CD8-positive, alpha-beta memory T cell (primary cell): Measurements from ENCODE around the gene NSUN2. TPM values are rescaled to one million over a fixed set of nuclear protein-coding genes. Genes with fewer than 3 reads are reported as not detected.

ENCODE experiments used
- CTCF ChIA-PET: fragments of 350-600 bp; sonication (Branson Sonifier 250); formaldehyde crosslinking; loops from one replicate; lab custom pipeline; 2021; ENCODE audit warnings: antibody characterized with exemption; lab: Charles Lee
- POLR2A ChIA-PET: fragments of 350-600 bp; sonication (Branson Sonifier 250); formaldehyde crosslinking; loops from one replicate; lab custom pipeline; 2021; ENCODE audit warnings: antibody characterized with exemption; lab: Charles Lee
- DNase-seq, 5 donors: peaks; one replicate each; pipeline versions ENCODE4 v3.0.0 to v3.0.0-alpha.2; 2020 to 2022; ENCODE audit warnings: mixed read lengths in 1 of 5
- H3K27ac ChIP-seq: one replicate; pipeline ENCODE4 v1.7.0; 2013; ENCODE audit warnings: low read depth, mild to moderate bottlenecking, low read length, moderate library complexity
- H3K27me3 ChIP-seq: 2 replicates; pipeline ENCODE4 v1.7.0; 2013; ENCODE audit warnings: low read length, mild to moderate bottlenecking; ENCODE audit not compliant: insufficient read depth, poor library complexity, severe bottlenecking
- H3K36me3 ChIP-seq: 2 replicates; pipeline ENCODE4 v1.7.0; 2013; ENCODE audit warnings: mild to moderate bottlenecking, low read length, moderate library complexity; ENCODE audit not compliant: insufficient read depth
- H3K4me1 ChIP-seq: 2 replicates; pipeline ENCODE4 v1.7.0; 2013; ENCODE audit warnings: mild to moderate bottlenecking, low read length, moderate library complexity; ENCODE audit not compliant: insufficient read depth
- H3K4me3 ChIP-seq: 2 replicates; pipeline ENCODE4 v1.7.0; 2013; ENCODE audit warnings: mild to moderate bottlenecking, low read length
- H3K9me3 ChIP-seq: 2 replicates; pipeline ENCODE4 v1.7.0; 2013; ENCODE audit warnings: mild to moderate bottlenecking, low read length
- H3K27ac Mint-ChIP-seq, 8 donors: one replicate each; pipeline ENCODE4 v1.8.0; 2020 to 2021; ENCODE audit warnings: mixed read lengths in 8 of 8, mild to moderate bottlenecking in 6 of 8, inconsistent platforms in 3 of 8, moderate library complexity in 3 of 8
- H3K27me3 Mint-ChIP-seq, 2 donors: one replicate each; pipeline ENCODE4 v1.8.0; 2020 to 2021; ENCODE audit warnings: mixed read lengths in 2 of 2, mild to moderate bottlenecking in 1 of 2, moderate library complexity in 1 of 2
- H3K36me3 Mint-ChIP-seq, 3 donors: one replicate each; pipeline ENCODE4 v1.8.0; 2020 to 2021; ENCODE audit warnings: mixed read lengths in 3 of 3, inconsistent platforms in 1 of 3, mild to moderate bottlenecking in 1 of 3
- H3K4me1 Mint-ChIP-seq, 3 donors: one replicate each; pipeline ENCODE4 v1.8.0; 2020 to 2021; ENCODE audit warnings: mixed read lengths in 3 of 3, inconsistent platforms in 1 of 3, mild to moderate bottlenecking in 1 of 3
- H3K4me3 Mint-ChIP-seq, 7 donors: one replicate each; pipeline ENCODE4 v1.8.0; 2020 to 2021; ENCODE audit warnings: mixed read lengths in 7 of 7, mild to moderate bottlenecking in 6 of 7, moderate library complexity in 4 of 7, inconsistent platforms in 2 of 7
- H3K9me3 Mint-ChIP-seq, 5 donors: one replicate each; pipeline ENCODE4 v1.8.0; 2020 to 2022; ENCODE audit warnings: mixed read lengths in 5 of 5, mild to moderate bottlenecking in 3 of 5, moderate library complexity in 2 of 5, inconsistent platforms in 1 of 5
- polyA plus RNA-seq: library from polyadenylated mRNA; unstranded; fragments of 300-500 nt; fragmentation: Illumina TruSeq; gene quantifications from one replicate; pipeline ENCODE4 v1.2.3, GENCODE V29; 2021
- total RNA-seq, 2 experiments: library from RNA; stranded (reverse); gene quantifications; one replicate each; pipeline ENCODE4 v1.2.3, GENCODE V29; 2021

Gene NSUN2
- total and polyA plus RNA-seq, 3 experiments from 2014 or later, result 40.5 to 124 (median 120) TPM

DNA sequence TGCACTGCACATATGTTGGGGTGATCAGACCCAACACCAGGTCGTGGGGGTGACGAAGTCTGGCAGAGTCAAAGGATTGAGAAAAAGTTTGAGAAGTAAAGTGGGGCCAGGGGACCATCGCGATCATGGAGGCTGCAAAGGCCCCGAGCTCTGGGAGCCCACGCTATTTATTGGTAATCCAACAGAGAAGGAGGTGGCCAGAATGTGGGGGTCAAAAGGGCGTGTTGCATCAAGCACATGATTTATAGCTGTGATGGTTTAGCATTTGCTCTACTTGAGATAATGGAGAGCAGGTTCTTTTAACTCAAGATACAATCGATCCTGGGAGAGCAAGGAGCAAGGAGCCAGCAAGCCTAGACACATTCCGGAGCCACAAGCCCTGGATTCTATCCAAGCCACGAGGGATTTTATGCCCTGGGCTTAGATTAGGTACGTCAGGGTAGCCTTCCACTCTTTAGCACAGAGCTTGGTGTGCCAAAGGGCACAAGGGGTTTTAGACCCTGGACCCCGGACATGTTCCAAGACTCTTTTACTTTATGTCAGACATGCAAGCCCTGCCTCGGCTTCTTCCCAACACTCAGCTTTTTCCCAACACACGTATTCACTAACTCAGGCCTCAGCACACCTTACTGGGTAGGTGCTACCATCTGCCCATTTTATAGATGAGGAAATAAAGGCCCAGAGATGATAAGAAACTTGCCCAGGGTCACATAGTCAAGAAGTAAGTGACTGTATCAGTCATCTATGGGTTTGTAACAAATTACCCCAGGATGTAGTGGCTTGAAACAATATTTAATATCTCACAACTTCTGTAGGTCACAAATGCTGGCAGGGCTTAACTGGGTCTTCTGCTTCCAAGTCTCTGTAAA is 39.5 kb downstream of the NSUN2 start:
- Mint-ChIP-seq H3K9me3 (peaks cover 0 to 3% (median 0%) of the 10 kb centered on the region in 5 donors), H3K4me1 (no peaks in the 10 kb centered on the region), H3K36me3 (peaks cover 6 to 20% (median 14%) of the 10 kb centered on the region in 3 donors), H3K4me3 (no peak overlapping the region), H3K27ac (peak overlapping the region in 1 of 8 donors; percentile 19), H3K27me3 (no peaks in the 10 kb centered on the region)
- no peak overlapping the region for H3K4me3 ChIP-seq
- no peak overlapping the region for H3K27ac ChIP-seq
- no peaks in the 10 kb centered on the region for H3K9me3 ChIP-seq
- no peak for DNase-seq
- ChIA-PET POLR2A (no interaction called here), CTCF (no interaction called here)
- peaks cover 3% of the 10 kb centered on the region for H3K36me3 ChIP-seq
- no peaks in the 10 kb centered on the region for H3K27me3 ChIP-seq
- H3K4me1 ChIP-seq, result no peaks in the 10 kb centered on the region

DNA sequence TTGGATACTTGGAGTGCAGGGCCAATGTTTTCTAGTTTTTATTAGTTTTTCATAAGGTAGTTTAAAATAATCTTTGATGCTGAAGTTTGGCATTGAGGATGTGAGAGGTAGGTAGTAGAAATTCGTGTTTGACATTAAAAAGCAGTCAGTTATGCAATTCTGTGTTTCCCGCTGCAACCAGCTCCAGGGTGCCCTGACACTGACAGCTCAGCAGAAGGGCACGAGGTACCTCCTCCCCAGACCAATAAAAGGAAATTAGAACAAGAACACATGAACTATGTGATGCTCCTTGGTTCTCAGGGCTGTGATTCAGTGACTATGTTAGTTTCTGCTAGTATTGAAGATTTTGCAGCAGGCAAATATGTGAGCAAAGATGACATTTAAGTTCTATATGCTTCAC is 40.2 kb downstream of the NSUN2 start:
- peaks cover 0 to 13% (median 12%) of the 10 kb centered on the region in 3 donors for H3K36me3 Mint-ChIP-seq
- H3K27me3 Mint-ChIP-seq, result no peaks in the 10 kb centered on the region

DNA sequence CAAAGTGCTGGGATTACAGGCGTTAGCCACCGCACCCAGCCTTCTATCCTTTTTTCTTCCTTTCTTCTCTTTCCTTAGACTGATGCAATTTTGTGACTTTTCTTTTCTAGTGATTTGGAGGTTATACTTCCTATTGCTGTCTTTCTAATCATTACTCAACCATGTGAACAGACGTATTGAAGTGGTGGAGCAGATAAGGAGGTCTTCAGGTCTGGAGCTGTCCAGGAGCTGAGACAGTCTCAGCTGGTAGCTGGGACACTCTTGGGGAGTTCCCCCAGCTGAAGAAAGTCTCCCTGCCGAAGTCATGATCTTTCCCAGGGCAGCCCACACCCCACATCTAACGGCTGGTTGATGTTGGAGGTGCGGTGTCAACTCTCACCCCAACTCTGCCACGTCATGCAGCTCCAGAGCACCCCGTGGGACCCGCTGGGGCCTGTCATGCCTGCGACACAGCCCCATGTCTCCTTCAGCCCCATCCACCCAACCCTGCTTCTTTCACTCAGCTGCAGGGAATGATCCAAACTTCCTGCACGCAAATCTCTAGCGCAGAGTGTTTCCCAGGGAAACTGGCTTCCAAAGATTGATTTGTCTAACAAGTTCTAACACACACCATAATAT is 41.1 kb downstream of the NSUN2 start:
- DNase-seq, result no peak
- Mint-ChIP-seq H3K9me3 (peaks cover 0 to 1% (median 0%) of the 10 kb centered on the region in 5 donors), H3K36me3 (peaks cover 0 to 5% (median 4%) of the 10 kb centered on the region in 3 donors), H3K4me1 (no peaks in the 10 kb centered on the region), H3K27ac (no peak overlapping the region), H3K27me3 (peaks cover 0 to 5% of the 10 kb centered on the region in 2 donors), H3K4me3 (no peak overlapping the region)
- Histone ChIP-seq H3K27me3 (no peaks in the 10 kb centered on the region), H3K36me3 (no peaks in the 10 kb centered on the region), H3K4me1 (no peaks in the 10 kb centered on the region), H3K9me3 (no peaks in the 10 kb centered on the region), H3K4me3 (no peak overlapping the region), H3K27ac (no peak overlapping the region)
- ChIA-PET POLR2A (no interaction called here), CTCF (no interaction called here)

More for the DNA sequence above, 40.2 kb downstream of the NSUN2 start:
- no peak overlapping the region for H3K4me3 ChIP-seq
- H3K4me3 Mint-ChIP-seq, result no peak overlapping the region
- H3K9me3 Mint-ChIP-seq, result peaks cover 0 to 1% (median 0%) of the 10 kb centered on the region in 5 donors
- H3K27ac Mint-ChIP-seq, result peak overlapping the region in 1 of 8 donors; percentile 36
- H3K36me3 ChIP-seq, result no peaks in the 10 kb centered on the region
- DNase-seq, result no peak
- H3K4me1 Mint-ChIP-seq, result no peaks in the 10 kb centered on the region
- H3K27ac ChIP-seq, result no peak overlapping the region
- H3K9me3 ChIP-seq, result no peaks in the 10 kb centered on the region
- POLR2A ChIA-PET, result no interaction called here
- no peaks in the 10 kb centered on the region for H3K4me1 ChIP-seq
- no peaks in the 10 kb centered on the region for H3K27me3 ChIP-seq
- CTCF ChIA-PET, result no interaction called here

DNA sequence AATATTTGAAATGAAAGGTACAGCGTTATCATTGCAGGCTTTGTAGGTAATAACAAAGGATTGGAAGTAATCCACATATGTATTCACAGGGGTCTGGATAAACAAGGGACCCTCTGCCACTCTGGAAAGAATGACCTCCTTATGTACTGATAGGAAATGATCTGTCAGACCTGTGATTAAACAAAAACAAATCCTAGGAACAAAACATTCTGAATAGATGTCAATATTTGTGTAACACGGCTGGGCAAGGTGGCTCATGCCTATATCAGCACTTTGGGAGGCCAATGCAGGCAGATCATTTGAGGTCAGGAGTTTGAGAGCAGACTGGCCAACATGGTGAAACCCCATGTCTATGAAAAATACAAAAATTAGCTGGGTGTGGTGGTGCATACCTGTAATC is 42.3 kb downstream of the NSUN2 start:
- Mint-ChIP-seq H3K4me1 (no peaks in the 10 kb centered on the region), H3K9me3 (peaks cover 0 to 1% (median 0%) of the 10 kb centered on the region in 5 donors), H3K27ac (no peak overlapping the region), H3K27me3 (peaks cover under 1 to 16% of the 10 kb centered on the region in 2 donors), H3K36me3 (no peaks in the 10 kb centered on the region), H3K4me3 (no peak overlapping the region)
- DNase-seq, result no peak
- POLR2A ChIA-PET, result no interaction called here
- Histone ChIP-seq H3K9me3 (no peaks in the 10 kb centered on the region), H3K27ac (no peak overlapping the region), H3K36me3 (no peaks in the 10 kb centered on the region), H3K4me1 (no peaks in the 10 kb centered on the region), H3K27me3 (no peaks in the 10 kb centered on the region), H3K4me3 (no peak overlapping the region)
- CTCF ChIA-PET, result no interaction called here

DNA sequence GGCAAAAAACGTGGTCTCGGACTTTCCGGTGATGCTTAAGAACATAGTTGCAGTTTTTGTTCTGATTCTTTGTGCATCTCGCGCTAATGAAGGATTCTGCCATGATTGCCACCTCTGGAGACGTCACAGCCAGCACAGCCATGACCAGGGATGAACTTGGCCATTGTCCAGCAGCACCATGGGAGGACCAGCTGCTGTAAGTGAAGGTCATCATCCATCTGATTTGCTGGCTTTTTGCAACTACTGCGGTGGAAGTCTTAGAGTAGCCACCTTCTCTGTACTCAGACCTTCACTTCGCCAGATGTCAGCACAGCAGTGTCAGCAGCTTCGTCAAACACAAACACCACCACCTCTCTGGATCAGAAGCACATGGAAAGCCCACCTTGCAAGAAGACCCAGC is 45.7 kb downstream of the NSUN2 start:
- DNase-seq, result no peak
- H3K27ac ChIP-seq, result no peak overlapping the region
- no peaks in the 10 kb centered on the region for H3K9me3 ChIP-seq
- no peak overlapping the region for H3K4me3 ChIP-seq
- peaks cover 8% of the 10 kb centered on the region for H3K27me3 ChIP-seq
- Mint-ChIP-seq H3K9me3 (no peaks in the 10 kb centered on the region), H3K27ac (no peak overlapping the region), H3K4me3 (no peak overlapping the region), H3K4me1 (peaks cover 2 to 4% (median 3%) of the 10 kb centered on the region in 3 donors), H3K36me3 (peaks cover 0 to 4% (median 0%) of the 10 kb centered on the region in 3 donors), H3K27me3 (peaks cover 25 to 37% of the 10 kb centered on the region in 2 donors)
- ChIA-PET CTCF (no interaction called here), POLR2A (no interaction called here)
- H3K4me1 ChIP-seq, result no peaks in the 10 kb centered on the region
- no peaks in the 10 kb centered on the region for H3K36me3 ChIP-seq

DNA sequence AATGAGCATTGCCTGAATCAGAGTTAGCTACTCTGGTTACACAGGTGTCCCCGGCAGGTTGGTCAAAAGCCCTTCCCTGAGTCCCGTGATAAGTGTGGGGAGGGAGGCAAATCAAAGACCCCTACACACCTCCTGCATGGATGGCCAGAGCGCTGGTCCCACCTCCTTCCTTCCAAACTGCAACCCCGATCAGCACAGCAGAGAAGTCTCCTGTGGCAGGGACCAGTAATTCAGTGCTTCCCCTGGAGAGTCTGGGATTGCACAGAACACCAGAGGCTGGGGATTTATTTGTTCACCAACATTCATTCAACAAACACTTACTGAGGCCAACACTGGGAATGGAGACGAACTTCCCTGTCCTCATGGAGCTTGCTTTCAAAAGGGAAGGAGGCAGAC is 46.2 kb downstream of the NSUN2 start:
- no peaks in the 10 kb centered on the region for H3K4me1 ChIP-seq
- ChIA-PET CTCF (interaction anchor here (1.0 kb wide), 1 partner anchor 12 kb away, joined by 4 read pairs; no protein-coding TSS in a partner anchor), POLR2A (no interaction called here)
- H3K27ac ChIP-seq, result no peak overlapping the region
- H3K27ac Mint-ChIP-seq, result no peak overlapping the region
- H3K27me3 Mint-ChIP-seq, result peaks cover 28 to 43% of the 10 kb centered on the region in 2 donors
- no peak overlapping the region for H3K4me3 Mint-ChIP-seq
- DNase-seq, result no peak
- no peaks in the 10 kb centered on the region for H3K9me3 ChIP-seq
- H3K9me3 Mint-ChIP-seq, result no peaks in the 10 kb centered on the region
- H3K36me3 ChIP-seq, result no peaks in the 10 kb centered on the region
- H3K36me3 Mint-ChIP-seq, result peaks cover 0 to 4% (median 0%) of the 10 kb centered on the region in 3 donors
- H3K27me3 ChIP-seq, result peaks cover 10% of the 10 kb centered on the region
- no peak overlapping the region for H3K4me3 ChIP-seq
- H3K4me1 Mint-ChIP-seq, result peaks cover 2 to 4% (median 3%) of the 10 kb centered on the region in 3 donors

DNA sequence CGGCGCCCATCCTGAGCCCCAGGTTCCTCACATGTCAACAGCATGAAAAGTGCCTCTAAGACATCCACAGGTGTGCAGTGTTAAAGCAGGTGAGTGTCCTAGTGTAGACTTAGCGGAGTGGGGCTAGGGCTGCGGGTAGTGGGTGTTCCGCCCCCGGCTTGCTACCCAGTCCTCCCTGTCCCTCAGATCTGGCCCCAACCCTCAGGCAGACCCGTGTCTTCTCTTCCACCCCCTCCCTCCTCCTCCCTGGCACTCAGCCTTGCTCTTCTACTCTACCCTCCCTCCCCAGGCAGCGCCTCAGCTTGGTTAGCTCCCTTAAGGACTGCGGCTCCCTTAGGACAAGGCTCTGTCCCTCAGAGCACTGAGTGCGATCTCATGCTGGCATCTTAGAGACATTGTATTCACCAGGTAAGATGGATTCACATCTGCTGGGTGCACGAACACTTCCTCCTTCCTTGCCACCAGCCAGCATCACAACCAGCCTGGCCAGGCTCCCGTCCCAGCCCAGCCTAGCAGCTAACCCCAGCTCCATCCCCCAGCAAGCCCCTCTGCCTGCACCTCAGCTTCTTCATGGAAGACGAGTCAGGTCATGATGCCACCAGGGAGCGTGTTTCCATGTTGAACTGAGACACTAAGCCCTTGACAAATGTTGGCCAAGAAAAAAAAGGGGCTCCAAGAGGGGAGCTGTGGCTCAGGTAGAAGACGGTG is 46.8 kb downstream of the NSUN2 start:
- Mint-ChIP-seq H3K36me3 (peaks cover 0 to 4% (median 0%) of the 10 kb centered on the region in 3 donors), H3K27me3 (peaks cover 32 to 48% of the 10 kb centered on the region in 2 donors), H3K4me1 (peaks cover 2 to 4% (median 3%) of the 10 kb centered on the region in 3 donors), H3K27ac (no peak overlapping the region), H3K9me3 (no peaks in the 10 kb centered on the region), H3K4me3 (no peak overlapping the region)
- H3K36me3 ChIP-seq, result no peaks in the 10 kb centered on the region
- ChIA-PET POLR2A (no interaction called here), CTCF (interaction anchor here (1.0 kb wide), 1 partner anchor 12 kb away, joined by 4 read pairs; no protein-coding TSS in a partner anchor)
- H3K4me3 ChIP-seq, result no peak overlapping the region
- no peak overlapping the region for H3K27ac ChIP-seq
- no peaks in the 10 kb centered on the region for H3K4me1 ChIP-seq
- no peak for DNase-seq
- peaks cover 12% of the 10 kb centered on the region for H3K27me3 ChIP-seq
- H3K9me3 ChIP-seq, result no peaks in the 10 kb centered on the region
